Thymus (tissue), 11 donors: ENCODE measurements around the gene WNT16. TPM values are rescaled to one million over a fixed set of nuclear protein-coding genes. Genes with fewer than 3 reads are reported as not detected.
"Not testable (repeated sequence)": the region's sequence is repeated elsewhere in the genome, so short reads cannot be mapped to it uniquely, and the experiment has no call there.

Source experiments
- DNase-seq, 9 donors: peaks; one replicate each; pipeline ENCODE4 v3.0.0-alpha.2; 2013; ENCODE audit warnings: low spot score in 9 of 9, low read depth in 6 of 9, missing footprints in 1 of 9
- H3K27ac ChIP-seq, 2 donors: one replicate each; pipeline ENCODE4 v1.5.1; 2013; ENCODE audit warnings: control low read depth in 1 of 2, low read depth in 1 of 2, low read length in 1 of 2, mild to moderate bottlenecking in 1 of 2, moderate library complexity in 1 of 2
- H3K27me3 ChIP-seq, 2 donors: one replicate each; pipeline ENCODE4 v1.5.1; 2013; ENCODE audit warnings: low read length in 1 of 2; ENCODE audit not compliant: control insufficient read depth in 2 of 2, insufficient read depth in 1 of 2
- H3K36me3 ChIP-seq, 2 donors: one replicate each; pipeline ENCODE4 v1.5.1; 2013; ENCODE audit warnings: low read length in 1 of 2, mild to moderate bottlenecking in 1 of 2, moderate library complexity in 1 of 2; ENCODE audit not compliant: control insufficient read depth in 2 of 2, insufficient read depth in 2 of 2
- H3K4me1 ChIP-seq, 2 donors: one replicate each; pipeline ENCODE4 v1.5.1; 2013; ENCODE audit warnings: low read length in 2 of 2; ENCODE audit not compliant: control insufficient read depth in 2 of 2, insufficient read depth in 2 of 2
- H3K4me3 ChIP-seq, 2 donors: one replicate each; pipeline ENCODE4 v1.5.1; 2013; ENCODE audit warnings: low read length in 2 of 2, control low read depth in 1 of 2, mild to moderate bottlenecking in 1 of 2
- H3K9me3 ChIP-seq, 2 donors: one replicate each; pipeline ENCODE4 v1.5.1; 2013; ENCODE audit warnings: low read length in 1 of 2, mild to moderate bottlenecking in 1 of 2; ENCODE audit not compliant: control insufficient read depth in 2 of 2, insufficient read depth in 1 of 2
- WGBS: extraction: QIAGEN DNeasy Blood & Tissue Kit; methylation state at CpG from one replicate; pipeline ENCODE4 v1.1.7; 2013; 5-methylcytosine and 5-hydroxymethylcytosine counted together
- polyA plus RNA-seq: library from polyadenylated mRNA; stranded (reverse); fragments of 200-250 nt; gene quantifications from one replicate; pipeline ENCODE4 v1.2.3, GENCODE V29; 2013
- total RNA-seq: library from RNA; stranded (reverse); fragments of 120-200 nt; gene quantifications from one replicate; pipeline ENCODE4 v1.2.4, GENCODE V29; 2013
- donor health status: healthy.

Gene WNT16
- total and polyA plus RNA-seq, 2 donors = 0.05 to 0.30 TPM

- Histone ChIP-seq H3K9me3 (no peaks in the 10 kb centered on the region), H3K27ac (no peak overlapping the region), H3K4me3 (no peak overlapping the region), H3K27me3 (no peaks in the 10 kb centered on the region), H3K4me1 (no peaks in the 10 kb centered on the region), H3K36me3 (no peaks in the 10 kb centered on the region)
- 97% methylated on average over 1 of the region's 1 CpG for WGBS
- no peak for DNase-seq
Measured at GRCh38 chr7:121304102-121304658, 24.6 kb upstream of the WNT16 start.

- Histone ChIP-seq H3K4me3 (no peak overlapping the region), H3K4me1 (no peaks in the 10 kb centered on the region), H3K36me3 (no peaks in the 10 kb centered on the region), H3K27me3 (no peaks in the 10 kb centered on the region), H3K27ac (no peak overlapping the region), H3K9me3 (no peaks in the 10 kb centered on the region)
- DNase-seq = no peak
- WGBS = 85% methylated on average over 3 of the region's 3 CpGs
Measured at GRCh38 chr7:121305109-121305508, 23.7 kb upstream of the WNT16 start.

GRCh38 chr7:121306565-121306964 is 22.2 kb upstream of the WNT16 start:
- 66% methylated on average over 3 of the region's 3 CpGs for WGBS
- no peak for DNase-seq
- Histone ChIP-seq H3K27ac (no peak overlapping the region), H3K9me3 (no peaks in the 10 kb centered on the region), H3K4me1 (no peaks in the 10 kb centered on the region), H3K4me3 (no peak overlapping the region), H3K36me3 (no peaks in the 10 kb centered on the region), H3K27me3 (no peaks in the 10 kb centered on the region)

GRCh38 chr7:121307021-121307574 is 21.7 kb upstream of the WNT16 start:
- no peak overlapping the region for H3K27ac ChIP-seq
- H3K36me3 ChIP-seq = no peaks in the 10 kb centered on the region
- WGBS = 69% methylated on average over 4 of the region's 4 CpGs
- H3K4me1 ChIP-seq = no peaks in the 10 kb centered on the region
- no peaks in the 10 kb centered on the region for H3K9me3 ChIP-seq
- no peaks in the 10 kb centered on the region for H3K27me3 ChIP-seq
- H3K4me3 ChIP-seq = no peak overlapping the region
- no peak for DNase-seq

- H3K9me3 ChIP-seq = no peaks in the 10 kb centered on the region
- DNase-seq = no peak
- WGBS = 87% methylated on average over 3 of the region's 3 CpGs
- H3K4me3 ChIP-seq = no peak overlapping the region
- H3K4me1 ChIP-seq = no peaks in the 10 kb centered on the region
- no peaks in the 10 kb centered on the region for H3K27me3 ChIP-seq
- H3K27ac ChIP-seq = no peak overlapping the region
- H3K36me3 ChIP-seq = no peaks in the 10 kb centered on the region
Measured at GRCh38 chr7:121313220-121313792, 15.5 kb upstream of the WNT16 start.

GRCh38 chr7:121313793-121314676 is 14.8 kb upstream of the WNT16 start:
- WGBS = 77% methylated on average over 9 of the region's 9 CpGs
- Histone ChIP-seq H3K4me1 (no peaks in the 10 kb centered on the region), H3K4me3 (no peak overlapping the region), H3K27me3 (no peaks in the 10 kb centered on the region), H3K27ac (no peak overlapping the region), H3K36me3 (no peaks in the 10 kb centered on the region), H3K9me3 (no peaks in the 10 kb centered on the region)
- DNase-seq = no peak

- 92% methylated on average over 3 of the region's 3 CpGs for WGBS
- not testable (repeated sequence) for H3K36me3 ChIP-seq, H3K4me3 ChIP-seq, H3K4me1 ChIP-seq, H3K27me3 ChIP-seq, H3K9me3 ChIP-seq, H3K27ac ChIP-seq, DNase-seq
Measured at GRCh38 chr7:121315170-121315569, 13.6 kb upstream of the WNT16 start.

GRCh38 chr7:121322460-121322859 is 6.3 kb upstream of the WNT16 start:
- Histone ChIP-seq H3K4me3 (no peak overlapping the region), H3K36me3 (no peaks in the 10 kb centered on the region), H3K27ac (no peak overlapping the region), H3K27me3 (peaks cover 3 to 22% of the 10 kb centered on the region in 2 donors), H3K4me1 (no peaks in the 10 kb centered on the region), H3K9me3 (no peaks in the 10 kb centered on the region)
- no peak for DNase-seq
- WGBS = 88% methylated on average over 3 of the region's 3 CpGs
